HG02571 (cell line): ENCODE results near the gene XPNPEP1.

Source experiments
- ATAC-seq: cut with Tn5 transposase; IDR thresholded peaks from one replicate; pipeline ENCODE4 v1.9.1; 2021; ENCODE audit warnings: mild to moderate bottlenecking, moderate library complexity; ENCODE audit not compliant: unreplicated experiment

Gene XPNPEP1

GRCh38 chr10:109820620-109821405 is 102.5 kb downstream of the XPNPEP1 start:
- ATAC-seq = no peak

GRCh38 chr10:109819807-109820206 is 103.5 kb downstream of the XPNPEP1 start:
- ATAC-seq = no peak
